ENCODE measurements around the gene HRNR. TPM values are rescaled to one million over a fixed set of nuclear protein-coding genes. Genes with fewer than 3 reads are reported as not detected.

The HRNR gene
- total RNA-seq, 1 donor from 2014 or later, result not detected

GRCh38 chr1:152189657-152190442, 34.1 kb downstream of the HRNR start:
- DNase-seq (ENCODE audit: low spot score) (peak; percentile 64), ATAC-seq (peak; percentile 76)

GRCh38 chr1:152188673-152189591, 35.1 kb downstream of the HRNR start:
- DNase-seq (ENCODE audit: low spot score) (peak; percentile 80), ATAC-seq (peak; percentile 83)

- DNase-seq (ENCODE audit: low spot score) (no peak), ATAC-seq (no peak)
Observed at GRCh38 chr1:152186556-152187285, 37.3 kb downstream of the HRNR start.

- ATAC-seq (peak; percentile 76), DNase-seq (ENCODE audit: low spot score) (no peak)
Observed at GRCh38 chr1:152185544-152186391, 38.2 kb downstream of the HRNR start.

GRCh38 chr1:152182944-152183361, 41.0 kb downstream of the HRNR start:
- DNase-seq (ENCODE audit: low spot score) (no peak), ATAC-seq (peak; percentile 43)

GRCh38 chr1:152182431-152182830, 41.6 kb downstream of the HRNR start:
- DNase-seq (ENCODE audit: low spot score) (no peak), ATAC-seq (no peak)

- DNase-seq (ENCODE audit: low spot score) (no peak), ATAC-seq (no peak)
Observed at GRCh38 chr1:152179566-152179965, 44.4 kb downstream of the HRNR start.

GRCh38 chr1:152170287-152170905, 53.6 kb downstream of the HRNR start:
- DNase-seq (ENCODE audit: low spot score), result no peak
- no peak for ATAC-seq

GRCh38 chr1:152169366-152170025, 54.5 kb downstream of the HRNR start:
- DNase-seq (ENCODE audit: low spot score), result no peak
- ATAC-seq, result no peak

- ATAC-seq, result peak; percentile 17
- no peak for DNase-seq (ENCODE audit: low spot score)
Observed at GRCh38 chr1:152168535-152168868, 55.5 kb downstream of the HRNR start.

GRCh38 chr1:152167835-152168534, 56.0 kb downstream of the HRNR start:
- no peak for DNase-seq (ENCODE audit: low spot score)
- ATAC-seq, result no peak

- ATAC-seq (no peak), DNase-seq (ENCODE audit: low spot score) (no peak)
Observed at GRCh38 chr1:152166966-152167365, 57.0 kb downstream of the HRNR start.

- DNase-seq (ENCODE audit: low spot score) (no peak), ATAC-seq (no peak)
Observed at GRCh38 chr1:152165286-152166077, 58.5 kb downstream of the HRNR start.

GRCh38 chr1:152164517-152165136, 59.4 kb downstream of the HRNR start:
- ATAC-seq (peak; percentile 59), DNase-seq (ENCODE audit: low spot score) (no peak)

GRCh38 chr1:152162792-152163463, 61.1 kb downstream of the HRNR start:
- ATAC-seq (no peak), DNase-seq (ENCODE audit: low spot score) (no peak)
